ENCODE results near the gene IRX4.

GRCh38 chr5:1897386-1897785 is 14.7 kb upstream of the IRX4 start:
- TF ChIP-seq EZH2 (IDR thresholded peaks at IDR 0.05; ENCODE audit: borderline replicate concordance, low read depth, low read length, severe bottlenecking), result no peak
- TF ChIP-seq CTCF (IDR thresholded peaks at IDR 0.05; ENCODE audit: borderline replicate concordance, extremely low read depth, low read length, poor library complexity, severe bottlenecking), result no peak

Data from DND-41 (cell line).